ENCODE results near the gene DNMT1.

GRCh38 chr19:10182847-10183246 is 11.9 kb downstream of the DNMT1 start:
- no peak for TF ChIP-seq GATA3 (IDR thresholded peaks at IDR 0.05; ENCODE audit: low read depth, low read length)
- no peak for TF ChIP-seq GATA2 (IDR thresholded peaks at IDR 0.05; ENCODE audit: low read depth, low read length)
